GM23338 (cell line): ENCODE results near the gene DOCK1.

Experiments
- CTCF ChIP-seq, 2 experiments: fragments of 200-600 bp in 1 of 2; sonication (generic) in 1 of 2; conservative IDR thresholded peaks; 2 replicates each; pipeline versions ENCODE4 v1.5.1 to v1.6.1; 2016 to 2017; ENCODE audit warnings: antibody characterized with exemption in 2 of 2, low read depth in 2 of 2, mild to moderate bottlenecking in 2 of 2, moderate library complexity in 1 of 2
- EZH2 ChIP-seq: fragments of 200-600 bp; sonication (generic); IDR thresholded peaks from one replicate; pipeline ENCODE4 v1.8.0; 2017; ENCODE audit warnings: antibody characterized with exemption, mild to moderate bottlenecking, low read depth; ENCODE audit not compliant: unreplicated experiment
- EZH2phosphoT487 ChIP-seq: fragments of 200-600 bp; sonication (generic); IDR thresholded peaks from one replicate; pipeline ENCODE4 v1.8.1; 2018; ENCODE audit warnings: antibody characterized with exemption; ENCODE audit not compliant: unreplicated experiment
- JUNB ChIP-seq: IDR thresholded peaks from one replicate; pipeline ENCODE4 v1.6.1; 2016; ENCODE audit warnings: antibody characterized with exemption; ENCODE audit not compliant: unreplicated experiment
- POLR2AphosphoS5 ChIP-seq: IDR thresholded peaks from 2 replicates; pipeline ENCODE4 v1.6.1; 2016; ENCODE audit warnings: antibody characterized with exemption, low read depth
- REST ChIP-seq: IDR thresholded peaks from one replicate; pipeline ENCODE4 v1.6.1; 2018; ENCODE audit warnings: antibody characterized with exemption; ENCODE audit not compliant: unreplicated experiment
- ZNF114 ChIP-seq: fragments of 250-450 bp; sonication (Bioruptor Pico); IDR thresholded peaks from 2 replicates; pipeline ENCODE4 v1.5.0; 2020; ENCODE audit warnings: mild to moderate bottlenecking, moderate library complexity

- TF ChIP-seq CTCF (conservative IDR thresholded peaks at IDR 0.05; ENCODE audit: low read depth in 2 of 2) (no peak), EZH2 (no peak), POLR2AphosphoS5 (no peak), EZH2phosphoT487 (no peak), JUNB (no peak), REST (no peak), ZNF114 (no peak)
These were observed 16.8 kb downstream of the DOCK1 start for GRCh38 chr10:126921974-126922525.
